Large intestine (tissue), 3 donors: ENCODE measurements around the gene NAA60. TPM values are rescaled to one million over a fixed set of nuclear protein-coding genes. Genes with fewer than 3 reads are reported as not detected.
"Not testable (repeated sequence)": the region's sequence is repeated elsewhere in the genome, so short reads cannot be mapped to it uniquely, and the experiment has no call there.

Experiments
- DNase-seq, 2 donors: peaks; one replicate each; pipeline versions ENCODE4 v3.0.0 to v3.0.0-alpha.2; 2013
- H3K27ac ChIP-seq: one replicate; pipeline ENCODE4 v1.5.1; 2013; ENCODE audit warnings: low read length
- H3K27me3 ChIP-seq: 2 replicates; pipeline ENCODE4 v1.6.1; 2013; ENCODE audit warnings: low read length; ENCODE audit not compliant: control insufficient read depth, insufficient read depth
- H3K36me3 ChIP-seq: 2 replicates; pipeline ENCODE4 v1.6.1; 2013; ENCODE audit warnings: low read length; ENCODE audit not compliant: control insufficient read depth, insufficient read depth
- H3K4me1 ChIP-seq: one replicate; pipeline ENCODE4 v1.6.1; 2013; ENCODE audit warnings: low read length; ENCODE audit not compliant: control insufficient read depth, insufficient read depth
- H3K4me3 ChIP-seq: one replicate; pipeline ENCODE4 v1.5.1; 2013; ENCODE audit warnings: low read length
- H3K9me3 ChIP-seq: one replicate; pipeline ENCODE4 v1.6.1; 2013; ENCODE audit warnings: mild to moderate bottlenecking, low read depth, low read length, moderate library complexity; ENCODE audit not compliant: control insufficient read depth
- WGBS: methylation state at CpG from one replicate; pipeline ENCODE4 v1.1.5; 2013; ENCODE audit warnings: low lambda C conversion rate; ENCODE audit not compliant: insufficient coverage; 5-methylcytosine and 5-hydroxymethylcytosine counted together
- polyA plus RNA-seq: library from polyadenylated mRNA; unstranded; fragments of 120-200 nt; gene quantifications from one replicate; pipeline ENCODE4 v1.2.1, GENCODE V29; 2013

The NAA60 gene
- polyA plus RNA-seq, 1 donor, result 59.3 TPM

DNA sequence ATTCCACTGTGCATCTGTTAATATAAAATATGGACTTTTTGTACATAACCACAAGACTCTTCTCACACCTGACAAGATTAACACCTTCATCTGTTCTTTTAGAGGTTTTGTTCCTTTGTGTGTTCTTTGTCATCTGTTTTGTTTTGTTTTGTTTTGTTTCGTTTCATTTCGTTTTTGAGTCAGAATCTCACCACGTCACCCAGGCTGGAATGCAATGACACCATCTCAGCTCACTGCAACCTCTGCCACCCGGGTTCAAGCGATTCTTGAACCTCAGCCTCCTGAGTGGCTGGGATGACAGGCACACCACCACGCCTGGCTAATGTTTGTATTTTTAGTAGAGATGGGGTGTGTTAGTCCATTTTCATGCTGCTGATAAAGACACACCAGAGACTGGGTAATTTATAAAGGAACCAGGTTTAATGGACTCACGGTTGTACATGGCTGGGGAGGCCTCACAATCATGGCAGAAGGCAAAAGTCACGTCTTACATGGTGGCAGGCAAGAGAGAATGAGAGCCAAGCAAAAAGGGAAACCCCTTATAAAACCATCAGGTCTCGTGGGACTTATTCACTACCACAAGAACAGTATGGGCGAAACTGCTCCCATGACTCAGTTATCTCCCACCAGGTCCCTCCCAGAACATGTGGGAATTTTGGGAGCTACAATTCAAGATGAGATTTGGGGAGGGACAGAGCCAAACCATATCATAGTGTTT is 29.6 kb downstream of the NAA60 start:
- H3K4me1 ChIP-seq, result peaks cover 12% of the 10 kb centered on the region
- no peak overlapping the region for H3K27ac ChIP-seq
- H3K4me3 ChIP-seq, result no peak overlapping the region
- WGBS, result no CpG with 5 or more reads among the region's 10 CpGs
- no peaks in the 10 kb centered on the region for H3K9me3 ChIP-seq
- H3K27me3 ChIP-seq, result no peaks in the 10 kb centered on the region
- H3K36me3 ChIP-seq, result peaks cover 25% of the 10 kb centered on the region
- DNase-seq, result no peak

- DNase-seq, H3K9me3 ChIP-seq, H3K27me3 ChIP-seq, H3K4me3 ChIP-seq, H3K27ac ChIP-seq: not testable (repeated sequence)
- H3K36me3 ChIP-seq, result peaks cover 23% of the 10 kb centered on the region
- WGBS, result no CpG with 5 or more reads among the region's 3 CpGs
- peaks cover 12% of the 10 kb centered on the region for H3K4me1 ChIP-seq
Observed at GRCh38 chr16:3473596-3473943, 30.1 kb downstream of the NAA60 start.

DNA sequence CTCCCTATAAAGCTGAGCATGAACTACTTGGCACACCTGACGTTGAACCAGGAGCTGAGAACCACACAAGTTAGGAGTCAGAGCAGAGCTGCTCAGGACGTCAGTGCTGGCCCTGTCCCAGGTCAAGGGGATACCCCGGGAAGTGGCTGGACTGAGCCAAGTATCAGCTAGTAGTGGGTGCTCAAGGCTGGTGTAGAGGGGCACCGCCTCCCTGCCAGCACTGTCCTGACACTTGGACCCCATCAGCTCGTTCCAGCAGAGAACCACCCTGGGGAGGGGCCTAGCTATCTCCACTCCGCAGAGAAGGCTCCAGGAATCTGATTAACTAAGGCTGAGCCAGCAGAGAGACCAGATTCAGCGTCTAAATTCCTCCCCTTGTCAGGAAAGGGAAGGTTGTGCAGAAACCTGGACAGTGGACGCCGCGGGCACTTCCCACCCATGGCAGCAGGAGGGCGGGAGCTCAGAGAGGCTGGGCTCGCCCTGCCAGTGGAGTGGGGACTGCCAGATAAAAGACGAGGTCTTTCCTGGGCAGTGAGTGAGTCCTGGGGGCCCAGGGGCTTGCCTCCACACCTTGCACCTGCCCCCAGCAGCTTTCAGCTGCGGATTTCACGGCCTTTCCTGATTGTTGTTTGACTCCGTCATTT is 30.8 kb downstream of the NAA60 start:
- H3K27me3 ChIP-seq, result no peaks in the 10 kb centered on the region
- H3K27ac ChIP-seq, result no peak overlapping the region
- H3K36me3 ChIP-seq, result peaks cover 26% of the 10 kb centered on the region
- no peaks in the 10 kb centered on the region for H3K9me3 ChIP-seq
- peaks cover 12% of the 10 kb centered on the region for H3K4me1 ChIP-seq
- no peak overlapping the region for H3K4me3 ChIP-seq
- no CpG with 5 or more reads among the region's 16 CpGs for WGBS
- peak in 1 of 2 donors; percentile 41 for DNase-seq

GRCh38 chr16:3474870-3475269 is 31.4 kb downstream of the NAA60 start:
- peaks cover 12% of the 10 kb centered on the region for H3K4me1 ChIP-seq
- peaks cover 28% of the 10 kb centered on the region for H3K36me3 ChIP-seq
- not testable (repeated sequence) for H3K9me3 ChIP-seq, DNase-seq, H3K27me3 ChIP-seq, H3K27ac ChIP-seq, H3K4me3 ChIP-seq
- WGBS, result 92% methylated on average over 2 of the region's 7 CpGs

DNA sequence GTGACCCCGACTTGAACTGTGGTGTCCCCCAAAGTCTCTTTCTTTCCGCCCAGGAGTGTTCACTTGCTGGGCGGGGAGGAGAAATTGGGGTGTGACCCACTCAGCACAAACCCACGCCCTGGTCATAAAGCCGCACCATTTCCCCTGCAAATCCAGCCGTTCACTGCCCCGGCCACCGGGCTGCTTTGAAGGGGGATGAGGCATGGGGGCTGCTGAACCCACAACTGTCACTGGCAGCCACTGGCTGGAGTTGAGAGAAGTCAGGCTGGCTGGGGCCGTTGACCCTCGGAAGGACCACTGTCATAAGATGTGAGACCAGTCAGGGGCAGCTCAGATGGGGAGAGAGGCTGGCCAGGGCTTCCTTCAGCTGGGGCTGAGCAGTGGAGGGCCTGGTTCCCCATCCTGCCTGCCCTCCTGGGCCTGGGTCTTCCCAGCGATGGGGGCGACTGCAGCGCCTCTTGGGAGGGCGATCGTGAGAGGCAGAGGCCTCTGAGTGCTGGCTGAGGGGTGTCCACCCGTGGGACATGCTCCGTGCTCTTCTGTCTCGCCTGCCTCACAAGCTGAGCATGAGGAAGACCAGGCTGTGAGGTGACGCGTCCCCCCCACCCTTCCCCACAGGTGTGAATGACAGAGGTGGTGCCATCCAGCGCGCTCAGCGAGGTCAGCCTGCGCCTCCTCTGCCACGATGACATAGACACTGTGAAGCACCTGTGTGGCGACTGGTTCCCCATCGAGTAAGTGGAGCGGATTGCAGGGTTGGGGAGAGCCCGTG is 32.3 kb downstream of the NAA60 start:
- DNase-seq, result no peak
- H3K4me1 ChIP-seq, result peaks cover 12% of the 10 kb centered on the region
- WGBS, result no CpG with 5 or more reads among the region's 29 CpGs
- no peak overlapping the region for H3K27ac ChIP-seq
- no peak overlapping the region for H3K4me3 ChIP-seq
- H3K27me3 ChIP-seq, result no peaks in the 10 kb centered on the region
- H3K36me3 ChIP-seq, result peaks cover 25% of the 10 kb centered on the region
- no peaks in the 10 kb centered on the region for H3K9me3 ChIP-seq

DNA sequence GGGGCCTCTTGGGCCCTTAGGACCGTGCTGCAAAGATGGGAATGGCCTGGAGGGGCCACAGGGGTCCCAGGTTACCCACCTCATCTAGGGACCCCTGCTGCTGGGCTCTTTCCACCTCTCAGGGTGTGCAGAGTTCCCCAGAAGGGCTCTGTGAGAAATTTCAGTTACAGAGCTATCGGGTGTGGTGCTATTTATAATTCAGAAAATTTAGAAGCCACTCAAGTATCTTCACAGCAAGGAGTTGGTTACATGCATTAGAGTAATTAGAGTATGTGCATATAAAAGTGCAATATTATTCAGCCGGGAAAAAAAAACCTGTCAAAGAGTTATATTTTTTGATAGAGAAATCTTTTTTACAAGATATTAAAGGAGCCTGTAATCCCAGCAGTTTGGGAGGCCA is 32.9 kb downstream of the NAA60 start:
- Histone ChIP-seq H3K36me3 (peaks cover 32% of the 10 kb centered on the region), H3K9me3 (no peaks in the 10 kb centered on the region), H3K4me3 (no peak overlapping the region), H3K4me1 (peaks cover 12% of the 10 kb centered on the region), H3K27me3 (no peaks in the 10 kb centered on the region), H3K27ac (no peak overlapping the region)
- no peak for DNase-seq
- WGBS, result 100% methylated on average over 1 of the region's 3 CpGs

DNA sequence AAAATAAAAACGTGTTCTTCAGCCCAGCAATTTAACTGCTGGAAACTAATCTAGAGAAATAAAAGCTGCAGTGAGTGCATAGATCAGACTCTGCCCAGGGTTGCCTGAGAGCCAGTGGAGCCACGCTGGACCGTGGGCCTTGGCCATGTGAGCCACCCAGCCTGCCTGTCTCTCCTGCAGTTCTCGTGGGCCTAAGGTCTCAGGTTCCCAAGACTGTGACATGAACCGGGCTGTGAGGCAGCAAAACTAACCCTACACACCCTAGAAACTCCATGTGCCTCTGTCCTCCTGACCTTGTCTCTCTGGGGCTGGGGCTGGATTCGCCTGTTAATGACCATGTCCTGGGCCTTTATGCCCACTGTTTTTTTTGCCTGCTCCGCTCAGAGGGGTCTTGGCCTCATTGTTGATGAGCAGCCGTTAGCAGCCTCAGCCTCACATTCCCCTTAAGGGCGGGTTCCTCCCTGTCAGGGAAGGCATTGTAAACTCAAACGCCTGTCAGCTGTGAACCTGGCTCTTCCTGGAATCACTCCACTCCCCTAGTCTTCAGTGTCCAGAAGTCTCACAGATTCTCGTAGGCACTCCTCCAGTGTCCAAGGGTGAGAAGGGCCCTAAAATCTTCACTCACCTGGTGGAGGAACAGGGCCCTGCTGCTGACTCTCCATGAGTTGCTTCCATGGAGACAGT is 34.9 kb downstream of the NAA60 start:
- DNase-seq, result no peak
- Histone ChIP-seq H3K27ac (no peak overlapping the region), H3K4me3 (no peak overlapping the region), H3K4me1 (peaks cover 12% of the 10 kb centered on the region), H3K36me3 (peaks cover 51% of the 10 kb centered on the region), H3K27me3 (no peaks in the 10 kb centered on the region), H3K9me3 (no peaks in the 10 kb centered on the region)
- WGBS, result no CpG with 5 or more reads among the region's 11 CpGs

DNA sequence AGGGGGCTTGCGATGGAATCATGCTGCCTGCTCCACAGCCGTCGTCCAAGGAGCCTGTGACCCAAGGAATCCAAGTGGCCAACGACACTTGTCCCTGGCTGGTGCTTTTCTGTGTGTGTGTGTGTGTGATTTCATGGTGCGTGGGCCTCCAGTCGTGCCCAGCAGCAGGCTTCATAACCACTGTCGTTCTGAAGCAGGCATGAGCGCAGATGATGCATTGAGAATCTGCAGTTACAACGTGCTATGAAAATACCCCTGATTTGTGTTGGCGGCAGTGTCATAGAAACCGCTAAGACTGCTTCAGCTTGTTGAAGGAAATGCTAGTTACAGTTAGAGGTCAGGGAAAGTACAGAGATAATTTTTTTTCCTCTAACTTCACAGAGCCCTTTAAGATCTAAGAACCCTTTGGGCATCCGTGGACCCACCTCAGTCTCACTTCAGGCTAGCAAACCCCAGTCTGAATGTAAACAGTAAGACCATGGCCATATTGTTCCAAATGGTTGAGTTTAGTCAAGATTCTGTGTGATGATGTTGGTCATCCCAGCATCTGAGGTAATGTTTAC is 36.3 kb downstream of the NAA60 start:
- H3K27ac ChIP-seq, result no peak overlapping the region
- H3K4me3 ChIP-seq, result no peak overlapping the region
- WGBS, result no CpG with 5 or more reads among the region's 12 CpGs
- no peaks in the 10 kb centered on the region for H3K9me3 ChIP-seq
- H3K4me1 ChIP-seq, result peaks cover 6% of the 10 kb centered on the region
- no peak for DNase-seq
- peaks cover 64% of the 10 kb centered on the region for H3K36me3 ChIP-seq
- H3K27me3 ChIP-seq, result no peaks in the 10 kb centered on the region

GRCh38 chr16:3480901-3481695 is 37.6 kb downstream of the NAA60 start:
- H3K36me3 ChIP-seq, result peaks cover 73% of the 10 kb centered on the region
- H3K9me3 ChIP-seq, result no peaks in the 10 kb centered on the region
- H3K4me3 ChIP-seq, result no peak overlapping the region
- no peaks in the 10 kb centered on the region for H3K27me3 ChIP-seq
- no peak overlapping the region for H3K27ac ChIP-seq
- WGBS, result 90% methylated on average over 4 of the region's 18 CpGs
- H3K4me1 ChIP-seq, result no peaks in the 10 kb centered on the region
- DNase-seq, result no peak
